GM19035 (cell line): ENCODE data around the gene MUC16.

ENCODE experiments used
- ATAC-seq: cut with Tn5 transposase; IDR thresholded peaks from one replicate; pipeline ENCODE4 v1.9.1; 2021; ENCODE audit not compliant: unreplicated experiment

The MUC16 gene

GRCh38 chr19:9009431-9009830, 778 bp downstream of the MUC16 start:
- no peak for ATAC-seq

- no peak for ATAC-seq
Observed at GRCh38 chr19:9008667-9009066, 1.5 kb downstream of the MUC16 start.

GRCh38 chr19:9000933-9001332, 9.3 kb downstream of the MUC16 start:
- no peak for ATAC-seq

- no peak for ATAC-seq
Observed at GRCh38 chr19:8988204-8988603, 22.0 kb downstream of the MUC16 start.

- ATAC-seq = no peak
Observed at GRCh38 chr19:8986296-8986695, 23.9 kb downstream of the MUC16 start.

- ATAC-seq = no peak
Observed at GRCh38 chr19:8973501-8974091, 36.6 kb downstream of the MUC16 start.

- ATAC-seq = no peak
Observed at GRCh38 chr19:8965887-8966286, 44.3 kb downstream of the MUC16 start.
